HG03575 (cell line): ENCODE results near the gene ZNF462.
"Not testable (repeated sequence)": the region's sequence is repeated elsewhere in the genome, so short reads cannot be mapped to it uniquely, and the experiment has no call there.

Experiments used
- ATAC-seq: cut with Tn5 transposase; IDR thresholded peaks from one replicate; pipeline ENCODE4 v1.9.1; 2021; ENCODE audit not compliant: unreplicated experiment, insufficient number of reproducible peaks, low FRiP score; ENCODE audit errors: extremely low read depth

ZNF462 gene

DNA sequence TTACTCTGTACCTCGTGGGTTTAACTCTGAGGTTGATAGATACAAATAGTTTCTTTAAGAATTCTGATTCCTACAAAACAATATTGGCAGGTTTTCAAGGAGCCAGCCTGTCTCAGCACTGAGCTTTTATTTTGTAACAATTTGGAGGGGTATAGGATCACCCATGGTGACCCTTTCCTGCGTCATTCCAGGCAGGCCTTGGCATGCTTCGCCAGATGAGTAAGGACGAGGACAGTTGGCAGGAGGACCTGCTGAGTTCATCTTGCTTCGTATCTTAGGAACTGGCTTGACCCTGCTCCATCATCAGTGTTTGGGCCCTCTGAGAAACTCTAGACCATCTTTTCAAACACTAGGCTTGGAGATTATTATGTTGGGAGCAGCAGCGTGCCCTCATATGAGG is 17.9 kb downstream of the ZNF462 start:
- no peak for ATAC-seq

DNA sequence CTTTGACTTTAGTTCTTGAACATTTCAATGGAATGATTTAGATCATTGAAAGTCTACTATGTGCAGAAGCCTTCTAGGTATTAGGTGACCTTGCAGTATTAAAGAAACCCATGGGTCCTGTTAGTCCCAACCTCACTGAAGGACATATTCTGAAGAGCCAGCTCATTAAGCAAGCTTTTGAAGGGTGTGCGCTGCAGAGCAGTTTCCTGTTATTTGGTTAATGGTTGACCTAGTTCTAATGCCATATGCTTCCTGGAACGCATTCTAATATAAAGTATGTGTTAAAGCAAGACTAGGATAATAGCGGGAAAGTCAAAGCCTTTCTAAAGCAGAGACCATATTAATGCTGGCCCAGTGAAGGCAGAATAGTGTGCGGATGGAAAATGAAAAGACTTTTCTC is 20.1 kb downstream of the ZNF462 start:
- no peak for ATAC-seq

DNA sequence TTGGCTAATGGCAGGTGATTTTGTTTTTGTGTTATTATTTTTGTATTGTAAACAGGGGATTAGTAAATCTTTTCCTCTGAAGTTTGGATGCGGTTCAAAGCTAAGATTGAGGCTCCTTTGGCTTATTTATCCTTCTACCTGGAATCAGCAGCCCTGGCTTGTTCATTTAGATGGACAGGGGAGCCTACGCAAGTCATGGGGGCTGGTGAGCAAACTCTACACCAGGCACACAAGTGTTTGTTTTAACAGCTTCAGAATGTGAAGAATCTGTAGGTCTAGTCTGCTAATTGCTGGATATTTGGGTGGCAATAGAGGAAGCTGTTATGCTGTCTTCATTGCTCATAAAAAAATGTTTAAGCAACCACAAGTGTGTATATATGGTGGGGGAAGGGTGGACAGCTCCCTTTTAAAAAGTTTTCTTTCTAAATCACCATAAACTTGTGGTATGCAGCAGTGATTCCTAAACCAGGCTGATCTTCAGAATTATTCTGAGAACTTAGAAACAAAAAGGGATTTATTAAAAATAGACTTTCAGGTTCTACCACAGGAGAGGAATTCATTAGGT is 20.7 kb downstream of the ZNF462 start:
- no peak for ATAC-seq

DNA sequence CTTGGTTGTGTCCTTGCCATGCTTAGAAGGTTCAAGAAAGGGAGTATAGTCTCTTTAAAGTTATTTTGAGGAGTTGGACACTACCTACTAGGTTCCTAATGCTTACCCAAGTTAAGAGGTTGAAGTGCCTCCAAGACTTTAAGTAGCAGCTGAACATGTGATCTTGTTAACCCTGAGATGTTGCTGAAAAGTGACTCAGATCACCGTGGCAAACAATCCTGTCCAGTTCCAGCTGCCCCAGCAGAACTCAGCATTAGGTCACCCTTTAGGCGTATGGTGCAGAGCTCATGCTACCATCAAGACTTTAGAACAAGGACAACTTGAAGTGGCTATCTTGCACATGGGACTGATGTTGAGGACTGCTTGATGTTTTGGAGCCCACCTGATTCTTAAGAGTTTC is 22.5 kb downstream of the ZNF462 start:
- no peak for ATAC-seq

DNA sequence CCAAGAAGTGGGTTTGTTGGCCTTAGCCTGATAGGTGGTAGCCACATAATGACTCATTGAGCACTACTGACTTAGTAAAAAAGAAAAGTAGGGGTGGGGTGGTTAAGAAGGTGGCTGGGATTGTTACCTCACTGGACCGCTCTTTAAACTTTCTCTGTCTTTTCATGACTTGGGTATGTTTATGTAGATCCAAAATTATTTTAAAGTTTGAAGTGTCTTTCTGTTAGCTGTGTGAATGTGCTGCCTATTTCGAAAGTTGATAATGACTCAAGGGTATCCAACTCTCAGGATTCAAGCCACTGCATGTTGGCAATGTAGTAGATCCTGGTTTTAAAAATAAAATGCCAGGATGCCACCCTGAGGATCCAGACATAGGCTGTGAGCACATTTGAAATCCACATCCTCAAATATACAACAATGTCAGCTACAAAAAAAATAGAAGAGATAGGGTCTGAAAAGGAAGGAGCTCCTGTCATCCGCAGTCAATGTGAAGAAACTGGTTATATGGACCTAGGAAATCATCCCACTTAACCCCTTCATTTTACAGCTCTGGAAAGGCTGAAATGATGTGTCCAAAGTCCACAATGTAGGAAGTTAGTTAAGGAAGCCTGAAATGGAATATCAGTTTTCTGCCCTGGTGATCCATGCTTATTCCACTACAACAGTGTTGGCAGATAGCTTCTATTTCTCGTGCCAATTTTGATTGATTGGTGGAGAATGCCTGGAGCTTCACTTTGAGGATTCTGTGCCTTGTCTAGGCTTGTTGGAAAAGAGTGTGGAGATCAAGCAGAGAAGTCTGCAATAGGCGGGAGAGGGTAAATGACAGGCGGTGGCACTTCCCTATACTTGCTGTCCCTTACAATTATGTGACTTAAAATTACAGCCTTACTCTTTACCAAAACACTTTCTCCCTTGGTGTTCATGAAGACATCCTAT is 23.4 kb downstream of the ZNF462 start:
- no peak for ATAC-seq

DNA sequence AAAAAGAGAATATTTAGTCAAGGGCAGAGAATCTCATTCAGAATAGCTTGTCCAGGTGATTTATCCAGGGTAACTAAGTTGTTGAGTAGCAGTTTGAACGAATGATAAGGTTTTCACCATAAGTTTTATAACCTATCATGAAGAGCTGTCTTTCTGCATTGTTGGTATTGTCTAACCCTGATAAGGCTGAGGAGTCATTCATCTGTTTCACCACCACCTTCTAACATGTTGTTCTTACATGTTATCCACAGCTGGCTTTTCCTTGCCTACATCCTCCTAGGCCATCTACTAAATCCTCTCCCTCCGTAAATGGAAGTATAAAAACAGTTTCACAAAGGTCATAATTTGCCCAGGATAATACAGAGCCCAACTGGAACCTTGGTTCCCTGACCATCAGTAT is 24.1 kb downstream of the ZNF462 start:
- ATAC-seq, result no peak

DNA sequence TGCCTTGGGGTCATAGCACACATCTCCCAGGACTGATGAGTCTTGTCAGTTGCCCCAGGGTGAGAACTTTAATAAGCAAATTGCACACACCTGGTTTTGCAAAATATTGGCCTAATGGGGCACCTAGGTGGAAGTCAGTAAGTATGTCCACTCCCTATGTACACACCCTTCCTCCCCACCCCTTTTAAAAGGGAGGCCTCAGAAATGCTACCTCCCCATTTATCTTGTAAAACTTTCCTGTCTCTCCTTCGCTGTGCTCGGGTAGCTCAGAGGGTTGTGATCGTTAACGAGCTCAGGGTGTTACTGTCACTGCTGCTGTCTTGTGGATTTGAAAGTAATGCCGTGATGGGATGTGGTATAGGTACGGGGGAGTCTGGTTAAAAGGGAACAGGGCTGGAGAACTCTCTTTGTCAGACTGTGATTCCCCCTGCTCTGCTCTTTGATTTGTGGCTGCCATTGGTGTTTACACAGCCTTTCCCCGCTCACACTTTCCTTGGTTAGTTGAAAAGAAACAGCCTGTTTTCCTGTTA is 26.2 kb downstream of the ZNF462 start:
- ATAC-seq, result no peak

DNA sequence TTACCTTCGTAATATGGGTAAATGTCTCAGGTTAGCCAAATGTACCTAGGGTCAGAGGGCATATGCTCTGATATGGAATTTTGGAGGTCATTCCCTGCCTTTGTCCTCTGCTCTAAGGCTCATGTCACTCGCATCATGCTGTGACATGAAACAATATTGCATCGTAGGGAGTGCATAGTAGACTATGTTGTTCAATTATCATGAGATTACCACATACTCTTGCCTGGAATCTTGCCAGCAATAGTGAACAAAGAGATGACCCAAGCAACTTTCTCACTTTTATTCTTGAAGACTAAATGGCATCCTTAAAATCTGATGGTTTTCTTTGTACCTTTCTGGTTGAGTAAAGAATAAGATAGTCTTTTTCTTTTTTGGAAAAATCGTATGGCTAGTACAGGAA is 27.6 kb downstream of the ZNF462 start:
- no peak for ATAC-seq

DNA sequence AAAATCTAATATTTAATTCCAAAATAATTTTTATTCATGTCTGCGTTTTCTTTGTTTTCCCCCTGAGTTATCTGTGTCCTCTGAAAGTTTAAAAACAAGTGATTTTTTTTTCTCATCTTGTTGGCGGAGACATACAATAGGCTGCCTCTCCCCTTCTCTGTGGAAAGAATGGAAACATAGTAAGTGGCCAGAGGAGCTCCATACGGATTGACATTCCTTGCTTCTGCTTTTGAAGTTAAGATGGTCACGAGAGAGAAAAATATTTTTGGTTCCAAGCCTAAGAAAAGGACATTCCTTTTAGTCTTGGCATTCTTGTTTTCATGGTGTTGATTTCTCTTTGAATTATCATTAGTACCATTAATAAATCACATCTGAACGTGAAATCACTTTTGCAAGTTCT is 28.3 kb downstream of the ZNF462 start:
- ATAC-seq, result no peak

DNA sequence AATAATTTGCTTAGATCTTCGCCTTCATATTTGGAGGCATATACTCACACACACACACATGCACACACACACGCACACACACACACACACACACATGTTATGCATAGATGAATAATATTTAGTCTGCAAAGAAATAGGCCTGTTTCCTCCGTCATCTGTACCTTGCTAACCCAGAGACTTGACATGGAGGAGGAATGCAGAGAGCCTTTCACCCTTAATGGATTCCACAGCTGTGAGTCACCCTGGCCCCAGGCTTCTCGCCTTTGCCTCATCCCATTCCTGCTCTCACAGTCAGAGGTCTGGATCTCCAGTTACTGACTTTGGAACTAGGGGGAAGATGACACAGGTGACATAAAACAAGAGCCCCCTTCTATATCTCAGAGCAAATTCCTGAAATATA is 29.7 kb downstream of the ZNF462 start:
- ATAC-seq, result no peak

DNA sequence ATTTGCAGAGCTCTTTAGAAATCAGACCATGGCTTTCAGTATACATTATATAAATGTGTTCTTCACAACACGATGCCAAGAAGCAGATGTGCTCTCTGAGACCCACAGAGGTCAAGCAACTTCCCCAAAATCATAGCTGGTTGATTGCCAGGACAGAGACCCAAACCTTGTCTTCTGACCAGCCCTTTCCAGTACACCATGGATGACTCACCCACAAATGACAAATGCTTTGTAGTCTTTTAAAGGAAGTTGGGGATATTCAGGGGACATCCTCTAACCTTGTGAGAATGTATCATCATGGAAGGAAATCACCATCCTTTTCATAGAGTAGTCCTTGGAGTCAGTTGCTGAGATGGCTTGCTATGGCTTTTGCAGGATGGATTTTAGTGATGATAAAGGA is 30.1 kb downstream of the ZNF462 start:
- no peak for ATAC-seq

DNA sequence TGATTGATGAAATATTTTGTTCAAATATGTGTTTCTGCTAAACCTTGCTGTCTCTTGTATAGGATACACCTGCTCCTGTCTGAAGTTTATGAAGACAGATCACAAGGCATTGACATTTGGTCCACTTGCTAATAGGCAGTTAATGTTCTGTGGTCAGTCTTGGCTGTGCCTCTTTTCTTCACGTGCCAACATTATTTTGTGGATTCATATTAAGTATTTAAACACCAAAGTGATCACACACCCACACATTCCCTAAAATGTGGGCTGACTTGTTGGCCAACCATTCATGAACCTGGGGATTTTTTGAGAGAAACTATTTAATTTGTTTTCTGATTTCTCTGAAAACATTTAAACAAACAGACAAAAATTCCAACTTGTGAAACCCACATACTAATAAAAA is 33.7 kb downstream of the ZNF462 start:
- no peak for ATAC-seq

DNA sequence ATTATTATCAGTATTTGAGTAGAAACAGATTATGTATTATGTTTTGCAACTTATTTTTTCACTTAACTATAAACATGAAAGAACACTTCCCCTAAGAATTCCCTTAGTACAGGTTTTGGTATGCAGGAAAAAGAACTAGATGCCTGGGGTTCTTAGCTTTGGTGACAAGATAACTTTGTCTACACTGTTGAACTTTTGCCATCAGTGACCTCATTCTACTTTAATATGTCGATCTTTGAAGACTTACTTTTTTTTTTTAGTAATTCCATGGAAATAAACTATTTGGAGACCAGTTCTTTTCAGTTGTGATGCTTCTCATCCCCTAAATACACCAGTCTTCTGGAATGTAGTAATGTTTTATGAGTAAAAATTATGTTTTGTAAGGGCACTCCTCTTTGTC is 34.3 kb downstream of the ZNF462 start:
- no peak for ATAC-seq

DNA sequence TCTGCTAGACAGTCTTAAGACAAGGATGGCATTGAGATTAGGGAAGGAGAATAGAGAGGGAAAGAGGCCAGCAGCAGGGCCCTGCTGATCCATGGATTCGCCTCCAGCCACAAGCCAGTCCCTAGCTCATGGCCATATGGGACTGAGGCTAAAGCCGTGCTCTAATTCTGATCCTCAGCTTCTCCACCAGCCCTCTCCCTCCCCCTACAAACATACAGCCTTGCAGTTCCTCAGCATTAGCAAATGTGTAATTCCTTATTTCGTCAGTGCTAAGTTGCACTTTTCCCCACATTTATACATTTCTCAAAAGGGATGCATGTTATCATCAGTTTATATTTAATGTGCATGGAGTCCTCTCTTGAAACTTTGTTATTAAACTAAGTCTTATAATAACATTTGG is 34.8 kb downstream of the ZNF462 start:
- no peak for ATAC-seq

DNA sequence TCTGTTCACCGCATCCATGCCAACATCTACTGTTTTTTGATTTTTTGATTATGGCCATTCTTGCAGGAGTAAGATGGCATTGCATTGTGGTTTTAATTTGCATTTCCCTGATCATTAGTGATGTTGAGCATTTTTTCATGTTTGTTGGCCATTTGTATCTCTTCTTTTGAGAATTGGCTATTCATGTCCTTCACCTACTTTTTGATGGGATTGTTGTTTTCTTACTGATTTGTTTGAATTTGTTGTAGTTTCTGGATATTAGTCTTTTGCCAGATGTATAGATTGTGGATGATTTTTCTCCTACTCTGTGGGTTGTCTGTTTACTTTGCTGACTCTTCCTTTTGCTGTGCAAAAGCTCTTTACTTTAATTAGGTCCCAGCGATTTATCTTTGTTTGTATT is 37.6 kb downstream of the ZNF462 start:
- ATAC-seq, result not testable (repeated sequence)

DNA sequence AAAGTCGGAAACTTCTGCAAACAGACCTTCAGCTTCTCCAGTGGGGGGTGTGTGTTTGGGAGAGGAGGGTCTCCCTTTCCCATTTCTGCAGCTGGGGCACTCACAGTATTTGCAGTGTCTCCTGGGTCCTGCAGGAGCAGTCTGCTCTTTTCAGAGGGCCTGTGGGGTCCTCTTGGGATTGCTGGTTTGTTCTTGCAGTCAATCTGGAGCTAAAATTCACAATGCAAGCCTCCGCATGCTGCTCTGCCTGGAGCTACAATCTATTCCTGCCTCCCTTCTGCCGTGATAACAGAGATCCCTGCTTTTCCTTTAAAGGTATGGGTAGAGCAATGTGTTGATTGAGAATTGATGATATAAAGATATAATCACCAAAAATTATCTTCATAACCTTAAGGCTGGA is 43.2 kb downstream of the ZNF462 start:
- ATAC-seq, result no peak

DNA sequence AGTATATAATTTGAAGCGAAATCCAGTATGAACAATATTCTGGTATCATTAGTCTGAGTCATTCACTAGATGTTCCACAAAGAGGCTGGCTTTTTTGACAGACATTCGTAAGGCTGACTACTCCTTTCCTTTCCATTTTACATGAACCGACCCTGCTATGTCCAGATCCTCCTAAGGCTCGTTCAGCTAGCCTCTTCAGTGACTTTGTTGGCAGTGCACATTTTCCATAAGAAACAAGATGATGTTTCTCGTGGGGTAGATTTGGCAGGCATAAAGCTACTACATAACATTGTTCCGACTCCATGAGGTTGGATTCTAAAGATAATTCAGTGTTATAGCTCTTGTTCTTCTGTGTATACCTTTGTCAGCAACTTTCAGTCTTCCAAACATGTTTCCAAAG is 49.0 kb downstream of the ZNF462 start:
- no peak for ATAC-seq

DNA sequence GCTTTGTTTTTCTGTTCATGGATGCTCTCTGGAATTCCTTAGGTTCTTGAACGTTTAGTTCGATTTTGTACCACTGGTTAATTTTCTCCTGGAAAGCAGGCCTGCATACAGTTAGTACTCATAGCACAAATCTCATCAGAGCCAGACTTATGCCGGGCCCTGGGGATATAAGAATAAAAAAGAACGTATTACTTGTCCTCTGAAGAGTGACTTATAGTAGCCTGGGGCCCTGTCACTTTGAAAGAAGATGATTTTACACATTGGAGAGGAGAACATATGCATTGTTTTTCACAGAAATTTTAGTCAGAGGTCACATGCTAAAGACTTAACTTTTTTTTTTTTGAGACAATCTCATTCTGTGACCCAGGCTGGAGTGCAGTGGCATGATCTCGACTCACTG is 50.3 kb downstream of the ZNF462 start:
- no peak for ATAC-seq

DNA sequence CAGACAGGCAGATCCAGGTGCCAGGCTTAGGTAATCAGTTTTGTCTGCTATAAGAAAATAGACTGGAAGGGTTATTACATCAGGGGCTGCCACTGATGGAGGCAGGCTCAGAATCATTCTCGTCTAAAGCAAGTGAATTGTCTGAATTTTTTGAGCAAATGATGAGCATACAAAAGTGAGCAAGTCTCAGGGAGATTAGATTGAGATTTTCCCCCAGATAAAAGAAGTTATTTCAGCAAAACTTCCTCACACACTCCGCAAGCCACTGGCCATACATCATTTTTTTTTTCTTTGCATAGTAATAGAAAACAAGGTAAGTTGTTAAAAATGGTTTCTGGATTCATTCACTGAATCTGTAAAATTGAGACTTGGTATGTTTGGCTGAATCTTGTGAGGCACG is 52.9 kb downstream of the ZNF462 start:
- ATAC-seq, result no peak

DNA sequence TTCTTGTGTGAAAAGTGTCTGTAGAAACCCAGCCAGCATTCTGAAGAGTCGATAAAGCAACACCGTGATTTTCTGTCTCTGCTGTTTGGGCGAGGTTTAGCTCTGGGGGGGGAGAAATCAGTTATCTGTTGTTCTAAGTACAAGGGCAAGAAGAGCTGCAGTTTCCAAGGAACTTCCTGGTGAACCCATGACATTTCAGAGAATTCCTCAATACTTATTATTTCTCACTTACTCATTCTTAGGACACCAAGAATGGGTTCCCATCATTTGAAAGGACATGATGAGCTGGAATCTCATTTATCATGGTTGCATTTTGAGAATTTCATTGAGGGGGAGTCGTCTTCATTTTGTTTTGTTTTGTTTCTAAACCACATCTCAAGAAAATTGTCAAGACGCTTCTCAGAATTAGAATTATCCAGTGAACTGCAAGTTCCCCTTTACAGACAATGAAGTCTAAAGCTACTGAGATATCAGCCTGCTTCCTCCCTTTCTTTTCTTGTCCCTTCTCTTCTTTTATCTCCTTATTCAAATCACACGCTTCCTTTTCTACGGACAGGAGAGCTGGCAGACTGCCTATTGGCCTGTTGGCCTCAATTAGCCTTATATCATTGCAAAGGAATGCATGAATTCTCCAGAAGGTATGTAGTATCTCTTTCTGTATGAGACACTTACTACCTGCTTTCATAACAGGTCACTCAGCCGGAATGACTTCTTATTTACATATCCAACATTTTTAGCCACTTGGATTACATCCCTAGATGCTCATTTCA is 53.7 kb downstream of the ZNF462 start:
- no peak for ATAC-seq
